CD14-positive monocyte (primary cell): ENCODE data around the gene LAMP5. TPM values are rescaled to one million over a fixed set of nuclear protein-coding genes. Genes with fewer than 3 reads are reported as not detected.

Source experiments
- DNase-seq, 3 donors: peaks; one replicate each; pipeline ENCODE4 v3.0.0-alpha.2; 2011 to 2022
- H2AFZ ChIP-seq: 2 replicates; pipeline ENCODE4 v1.6.0; 2012; ENCODE audit warnings: mild to moderate bottlenecking, low read depth, low read length, inconsistent platforms; ENCODE audit not compliant: insufficient read depth, poor library complexity, severe bottlenecking
- H3K27ac ChIP-seq, 2 donors: 1 replicate in 1 of 2; 2 replicates in 1 of 2; pipeline ENCODE4 v1.5.1; 2012 to 2013; ENCODE audit warnings: low read length in 2 of 2, control low read depth in 1 of 2, inconsistent platforms in 1 of 2, low read depth in 1 of 2, mild to moderate bottlenecking in 1 of 2
- H3K27me3 ChIP-seq, 2 donors: one replicate each; pipeline versions ENCODE4 v1.6.0 to v1.6.1; 2011 to 2013; ENCODE audit warnings: low read length in 2 of 2; ENCODE audit not compliant: control insufficient read depth in 2 of 2, insufficient read depth in 2 of 2
- H3K36me3 ChIP-seq, 2 donors: replicated peaks in 1 of 2; 1 replicate in 1 of 2; 2 replicates in 1 of 2; pipeline versions ENCODE4 v1.5.1 to v1.6.1; 2012 to 2013; ENCODE audit warnings: low read length in 2 of 2, control low read depth in 1 of 2, inconsistent platforms in 1 of 2, mild to moderate bottlenecking in 1 of 2; ENCODE audit not compliant: insufficient read depth in 2 of 2, control insufficient read depth in 1 of 2
- H3K4me1 ChIP-seq, 2 donors: 1 replicate in 1 of 2; 2 replicates in 1 of 2; pipeline versions ENCODE4 v1.5.1 to v1.6.1; 2012 to 2013; ENCODE audit warnings: low read length in 2 of 2, control low read depth in 1 of 2, inconsistent platforms in 1 of 2, mild to moderate bottlenecking in 1 of 2, moderate library complexity in 1 of 2; ENCODE audit not compliant: insufficient read depth in 2 of 2, control insufficient read depth in 1 of 2
- H3K4me2 ChIP-seq: replicated peaks from 2 replicates; pipeline ENCODE3; 2012; ENCODE audit warnings: low read length, moderate library complexity, mild to moderate bottlenecking; ENCODE audit not compliant: poor library complexity, severe bottlenecking; ENCODE audit errors: extremely low read depth
- H3K4me3 ChIP-seq, 3 experiments: fragments of 200-600 bp in 1 of 3; sonication (generic) in 1 of 3; replicated peaks in 1 of 3; 1 replicate in 2 of 3; 2 replicates in 1 of 3; pipeline ENCODE4 v1.5.1; 2011 to 2013; ENCODE audit warnings: low read length in 3 of 3, mild to moderate bottlenecking in 3 of 3, control low read depth in 2 of 3, low read depth in 2 of 3, inconsistent platforms in 1 of 3, moderate library complexity in 1 of 3
- H3K79me2 ChIP-seq: 2 replicates; pipeline ENCODE4 v1.6.0; 2012; ENCODE audit warnings: mild to moderate bottlenecking, control low read depth, inconsistent platforms, low read length, moderate library complexity; ENCODE audit not compliant: insufficient read depth
- H3K9ac ChIP-seq: 2 replicates; pipeline ENCODE4 v1.6.0; 2017; ENCODE audit warnings: low read length, mild to moderate bottlenecking; ENCODE audit not compliant: insufficient read depth, poor library complexity, severe bottlenecking
- H3K9me3 ChIP-seq, 2 donors: replicated peaks in 1 of 2; 1 replicate in 1 of 2; 2 replicates in 1 of 2; pipeline versions ENCODE4 v1.5.1 to v1.6.1; 2012 to 2013; ENCODE audit warnings: low read length in 2 of 2, control low read depth in 1 of 2; ENCODE audit not compliant: control insufficient read depth in 1 of 2, insufficient read depth in 1 of 2
- H4K20me1 ChIP-seq: 2 replicates; pipeline ENCODE4 v1.6.0; 2012; ENCODE audit warnings: mild to moderate bottlenecking, low read length, control low read depth, moderate library complexity; ENCODE audit not compliant: insufficient read depth
- H3K27ac Mint-ChIP-seq, 7 donors: one replicate each; pipeline ENCODE4 v1.8.0; 2020; ENCODE audit warnings: mild to moderate bottlenecking in 7 of 7, mixed read lengths in 7 of 7, moderate library complexity in 6 of 7, inconsistent platforms in 2 of 7
- H3K27me3 Mint-ChIP-seq, 3 donors: one replicate each; pipeline ENCODE4 v1.8.0; 2021 to 2022; ENCODE audit warnings: low read depth in 3 of 3, mild to moderate bottlenecking in 3 of 3, mixed read lengths in 3 of 3, moderate library complexity in 3 of 3, inconsistent platforms in 1 of 3
- H3K36me3 Mint-ChIP-seq, 2 donors: one replicate each; pipeline ENCODE4 v1.8.0; 2020; ENCODE audit warnings: mixed read lengths in 2 of 2, inconsistent platforms in 1 of 2, mild to moderate bottlenecking in 1 of 2
- H3K4me1 Mint-ChIP-seq: one replicate; pipeline ENCODE4 v1.8.0; 2020; ENCODE audit warnings: mild to moderate bottlenecking, mixed read lengths
- H3K4me3 Mint-ChIP-seq, 2 donors: one replicate each; pipeline ENCODE4 v1.8.0; 2020; ENCODE audit warnings: mild to moderate bottlenecking in 2 of 2, mixed read lengths in 2 of 2, moderate library complexity in 1 of 2
- H3K9me3 Mint-ChIP-seq, 7 donors: one replicate each; pipeline ENCODE4 v1.8.0; 2020 to 2022; ENCODE audit warnings: mixed read lengths in 7 of 7, mild to moderate bottlenecking in 6 of 7, moderate library complexity in 6 of 7, inconsistent platforms in 2 of 7
- CTCF ChIP-seq: fragments of 200-600 bp; IDR thresholded peaks from one replicate; pipeline ENCODE4 v1.8.0; 2022; ENCODE audit warnings: antibody characterized with exemption, mild to moderate bottlenecking
- WGBS: methylation state at CpG from one replicate; pipeline ENCODE4 v1.1.5; 2013; ENCODE audit warnings: missing lambda C conversion rate; ENCODE audit not compliant: insufficient coverage; 5-methylcytosine and 5-hydroxymethylcytosine counted together
- intact Hi-C, 2 donors: fragments of 100-400 bp; cut with micrococcal nuclease; formaldehyde crosslinking; loops; one replicate each; pipeline versions ENCODE4 v1.15.0 to v1.15.1; 2023
- polyA plus RNA-seq, 3 donors: library from polyadenylated mRNA; depleted of rRNA in 1 of 3; unstranded in 2 of 3; stranded (reverse) in 1 of 3; fragments of 300-500 nt in 2 of 3; fragments of >200 nt in 1 of 3; fragmentation: Illumina TruSeq in 2 of 3; gene quantifications; 1 replicate in 2 of 3; 2 replicates in 1 of 3; pipeline ENCODE4 v1.2.3, GENCODE V29; 2012 to 2021

Gene LAMP5
- polyA plus RNA-seq, 3 donors: 0.92 to 2.6 (median 1.5) TPM

GRCh38 chr20:9531581-9531980 lies 17.2 kb downstream of the LAMP5 start:
- no peak overlapping the region for H2AFZ ChIP-seq
- Mint-ChIP-seq H3K4me1 (no peaks in the 10 kb centered on the region), H3K9me3 (peaks cover 0 to 4% (median 0%) of the 10 kb centered on the region in 7 donors), H3K27me3 (peaks cover 6 to 21% (median 14%) of the 10 kb centered on the region in 3 donors), H3K4me3 (no peak overlapping the region), H3K27ac (no peak overlapping the region), H3K36me3 (peaks cover 14 to 17% of the 10 kb centered on the region in 2 donors)
- peaks cover 3 to 15% of the 10 kb centered on the region in 2 donors for H3K27me3 ChIP-seq
- no CpG with 5 or more reads among the region's 2 CpGs for WGBS
- DNase-seq: no peak
- H3K9ac ChIP-seq: no peak overlapping the region
- H3K9me3 ChIP-seq: no peaks in the 10 kb centered on the region
- no peak overlapping the region for H3K4me3 ChIP-seq
- no peak for TF ChIP-seq CTCF
- peaks cover 3 to 10% of the 10 kb centered on the region in 2 donors for H3K36me3 ChIP-seq
- no peaks in the 10 kb centered on the region for H4K20me1 ChIP-seq
- H3K4me2 ChIP-seq: no peak overlapping the region
- intact Hi-C loops: no loop called here
- H3K79me2 ChIP-seq: no peaks in the 10 kb centered on the region
- H3K27ac ChIP-seq: no peak overlapping the region
- no peaks in the 10 kb centered on the region for H3K4me1 ChIP-seq

GRCh38 chr20:9532069-9532838 lies 17.9 kb downstream of the LAMP5 start:
- H2AFZ ChIP-seq: no peak overlapping the region
- no peaks in the 10 kb centered on the region for H3K9me3 ChIP-seq
- H3K9me3 Mint-ChIP-seq: peaks cover 0 to 4% (median 0%) of the 10 kb centered on the region in 7 donors
- H3K79me2 ChIP-seq: no peaks in the 10 kb centered on the region
- TF ChIP-seq CTCF: no peak
- H3K27me3 ChIP-seq: peaks cover 3 to 20% of the 10 kb centered on the region in 2 donors
- WGBS: 55% methylated on average over 2 of the region's 4 CpGs
- no peak overlapping the region for H3K4me3 Mint-ChIP-seq
- no peak overlapping the region for H3K27ac ChIP-seq
- peaks cover 11 to 17% of the 10 kb centered on the region in 2 donors for H3K36me3 Mint-ChIP-seq
- H4K20me1 ChIP-seq: no peaks in the 10 kb centered on the region
- no peak overlapping the region for H3K4me2 ChIP-seq
- DNase-seq: no peak
- H3K27ac Mint-ChIP-seq: no peak overlapping the region
- peaks cover 3 to 10% of the 10 kb centered on the region in 2 donors for H3K36me3 ChIP-seq
- H3K4me1 Mint-ChIP-seq: no peaks in the 10 kb centered on the region
- H3K4me3 ChIP-seq: no peak overlapping the region
- H3K4me1 ChIP-seq: no peaks in the 10 kb centered on the region
- intact Hi-C loops: no loop called here
- peaks cover 9 to 25% (median 14%) of the 10 kb centered on the region in 3 donors for H3K27me3 Mint-ChIP-seq
- H3K9ac ChIP-seq: no peak overlapping the region
